Mesothelial cell of epicardium (in vitro differentiated cells): ENCODE data around the gene WDR13. TPM values are rescaled to one million over a fixed set of nuclear protein-coding genes. Genes with fewer than 3 reads are reported as not detected.

Experiments
- DNase-seq, 2 experiments: peaks; one replicate each; pipeline ENCODE4 v3.0.0; 2021; ENCODE audit warnings: low spot score in 2 of 2; ENCODE audit not compliant: unreplicated experiment in 2 of 2
- H3K27ac Mint-ChIP-seq: 2 replicates; pipeline ENCODE4 v1.8.0; 2021; ENCODE audit warnings: mixed read lengths
- H3K27me3 Mint-ChIP-seq: 2 replicates; pipeline ENCODE4 v1.8.0; 2021; ENCODE audit warnings: low read depth, mixed read lengths
- H3K36me3 Mint-ChIP-seq: 2 replicates; pipeline ENCODE4 v1.8.0; 2021; ENCODE audit warnings: mixed read lengths
- H3K4me1 Mint-ChIP-seq: 2 replicates; pipeline ENCODE4 v1.8.0; 2021; ENCODE audit warnings: mixed read lengths
- H3K4me3 Mint-ChIP-seq: 2 replicates; pipeline ENCODE4 v1.8.0; 2021; ENCODE audit warnings: mild to moderate bottlenecking, moderate library complexity, mixed read lengths
- H3K9me3 Mint-ChIP-seq: 2 replicates; pipeline ENCODE4 v1.8.0; 2021; ENCODE audit warnings: mixed read lengths
- CTCF ChIP-seq: fragments of 200-600 bp; sonication (generic); IDR thresholded peaks from one replicate; pipeline ENCODE4 v1.5.0; 2021; ENCODE audit warnings: antibody characterized with exemption; ENCODE audit not compliant: unreplicated experiment
- total RNA-seq: library from RNA; stranded (reverse); gene quantifications from 3 replicates; pipeline ENCODE4 v1.2.1, GENCODE V29; 2021

WDR13 gene
- total RNA-seq, 1 donor from 2014 or later = 88.8 TPM

GRCh38 chrX:48589482-48590162, 7.7 kb upstream of the WDR13 start:
- no peaks in the 10 kb centered on the region for H3K27me3 Mint-ChIP-seq
- no peaks in the 10 kb centered on the region for H3K36me3 Mint-ChIP-seq
- no peak for DNase-seq
- no peak for TF ChIP-seq CTCF
- peaks cover 7% of the 10 kb centered on the region for H3K9me3 Mint-ChIP-seq
- no peak overlapping the region for H3K27ac Mint-ChIP-seq
- no peaks in the 10 kb centered on the region for H3K4me1 Mint-ChIP-seq
- H3K4me3 Mint-ChIP-seq = no peak overlapping the region

- no peak for TF ChIP-seq CTCF
- H3K27ac Mint-ChIP-seq = no peak overlapping the region
- H3K36me3 Mint-ChIP-seq = no peaks in the 10 kb centered on the region
- no peak overlapping the region for H3K4me3 Mint-ChIP-seq
- DNase-seq = no peak
- peaks cover 4% of the 10 kb centered on the region for H3K9me3 Mint-ChIP-seq
- no peaks in the 10 kb centered on the region for H3K4me1 Mint-ChIP-seq
- no peaks in the 10 kb centered on the region for H3K27me3 Mint-ChIP-seq
Observed at GRCh38 chrX:48590203-48591103, 6.8 kb upstream of the WDR13 start.

- H3K27ac Mint-ChIP-seq = no peak overlapping the region
Observed at GRCh38 chrX:48591255-48591791, 6.0 kb upstream of the WDR13 start.

GRCh38 chrX:48592971-48593370, 4.3 kb upstream of the WDR13 start:
- Mint-ChIP-seq H3K27me3 (no peaks in the 10 kb centered on the region), H3K27ac (no peak overlapping the region), H3K36me3 (no peaks in the 10 kb centered on the region), H3K4me1 (peaks cover 3% of the 10 kb centered on the region), H3K4me3 (no peak overlapping the region), H3K9me3 (peaks cover 7% of the 10 kb centered on the region)
- no peak for DNase-seq
- no peak for TF ChIP-seq CTCF

More at GRCh38 chrX:48591255-48591791, 6.0 kb upstream of the WDR13 start:
- Mint-ChIP-seq H3K27me3 (no peaks in the 10 kb centered on the region), H3K4me3 (no peak overlapping the region), H3K4me1 (no peaks in the 10 kb centered on the region), H3K9me3 (peaks cover 4% of the 10 kb centered on the region), H3K36me3 (no peaks in the 10 kb centered on the region)
- TF ChIP-seq CTCF = no peak
- DNase-seq = no peak

GRCh38 chrX:48595929-48596328, 1.4 kb upstream of the WDR13 start:
- no peak for DNase-seq
- H3K4me3 Mint-ChIP-seq = no peak overlapping the region
- peaks cover 3% of the 10 kb centered on the region for H3K9me3 Mint-ChIP-seq
- H3K27ac Mint-ChIP-seq = no peak overlapping the region
- no peaks in the 10 kb centered on the region for H3K27me3 Mint-ChIP-seq
- peaks cover 2% of the 10 kb centered on the region for H3K36me3 Mint-ChIP-seq
- TF ChIP-seq CTCF = no peak
- H3K4me1 Mint-ChIP-seq = peaks cover 7% of the 10 kb centered on the region
